AG04450 (cell line): ENCODE results near the gene PPT2. TPM values are rescaled to one million over a fixed set of nuclear protein-coding genes. Genes with fewer than 3 reads are reported as not detected.
"Not testable (repeated sequence)": the region's sequence is repeated elsewhere in the genome, so short reads cannot be mapped to it uniquely, and the experiment has no call there.

Source experiments
- CTCF ChIA-PET: fragments of 300-600, 350-600 bp; formaldehyde crosslinking; extraction: SDS; loops from one replicate; lab custom pipeline; 2022; ENCODE audit warnings: antibody characterized with exemption, inconsistent platforms; lab: Charles Lee
- POLR2A ChIA-PET: fragments of 350-600 bp; formaldehyde crosslinking; extraction: SDS; loops from one replicate; lab custom pipeline; 2021; ENCODE audit warnings: antibody characterized with exemption, inconsistent platforms; lab: Yijun Ruan, JAX
- DNase-seq: peaks from one replicate; pipeline ENCODE4 v3.0.0-alpha.2; 2011; ENCODE audit warnings: low read depth, low spot score
- H3K27ac ChIP-seq: one replicate; pipeline ENCODE4 v1.5.1; 2012; ENCODE audit warnings: low read depth, low read length, control low read depth
- H3K27me3 ChIP-seq: one replicate; pipeline ENCODE4 v1.6.0; 2012; ENCODE audit warnings: low read length; ENCODE audit not compliant: control insufficient read depth, insufficient read depth
- H3K4me3 ChIP-seq: 2 replicates; pipeline ENCODE4 v1.5.1; 2011; ENCODE audit warnings: mild to moderate bottlenecking, low read depth, low read length, control low read depth
- H3K9me3 ChIP-seq: 2 replicates; pipeline ENCODE4 v1.5.1; 2012; ENCODE audit warnings: low read length; ENCODE audit not compliant: control insufficient read depth, insufficient read depth
- CTCF ChIP-seq: IDR thresholded peaks from 2 replicates; pipeline ENCODE4 v1.5.1; 2011; ENCODE audit warnings: low read depth, low read length, control low read depth, inconsistent platforms
- polyA plus RNA-seq: library from polyadenylated mRNA; depleted of rRNA; stranded (reverse); fragments of >200 nt; gene quantifications from 2 replicates; pipeline ENCODE4 v1.2.3, GENCODE V29; 2011

The PPT2 gene
- polyA plus RNA-seq, 1 experiment = 12.6 TPM

GRCh38 chr6:32182555-32182981 lies 28.6 kb downstream of the PPT2 start:
- Histone ChIP-seq H3K9me3 (no peaks in the 10 kb centered on the region), H3K4me3 (no peak overlapping the region), H3K27me3 (no peaks in the 10 kb centered on the region), H3K27ac (no peak overlapping the region)
- DNase-seq = no peak
- CTCF ChIA-PET = interaction anchor here (0.8 kb wide), 1 partner anchor 66 kb away, joined by 3 read pairs; no protein-coding TSS in a partner anchor
- TF ChIP-seq CTCF = no peak
- POLR2A ChIA-PET = no interaction called here

- H3K4me3 ChIP-seq = no peak overlapping the region
- H3K27ac ChIP-seq = no peak overlapping the region
- POLR2A ChIA-PET = no interaction called here
- CTCF ChIA-PET = no interaction called here
- no peaks in the 10 kb centered on the region for H3K9me3 ChIP-seq
- no peaks in the 10 kb centered on the region for H3K27me3 ChIP-seq
- no peak for DNase-seq
- TF ChIP-seq CTCF = no peak
Measured at GRCh38 chr6:32183030-32183429, 29.1 kb downstream of the PPT2 start.

- Histone ChIP-seq H3K27ac (no peak overlapping the region), H3K4me3 (no peak overlapping the region), H3K9me3 (no peaks in the 10 kb centered on the region), H3K27me3 (no peaks in the 10 kb centered on the region)
- ChIA-PET POLR2A (no interaction called here), CTCF (no interaction called here)
- TF ChIP-seq CTCF = no peak
- DNase-seq = no peak
Measured at GRCh38 chr6:32183483-32184083, 29.6 kb downstream of the PPT2 start.

GRCh38 chr6:32184084-32184640 lies 30.2 kb downstream of the PPT2 start, which contains the start of gene AGER:
AGER (minus strand) TSS chr6:32184253; CDS start chr6:32184222, 31 bp downstream.
- Histone ChIP-seq H3K27me3 (no peaks in the 10 kb centered on the region), H3K9me3 (peaks cover under 1% of the 10 kb centered on the region; the same call in 1 of the 2 replicates), H3K4me3 (no peak within 1 kb of the TSS), H3K27ac (no peak within 1 kb of the TSS)
- CTCF ChIA-PET = no interaction called here
- POLR2A ChIA-PET = no interaction called here
- DNase-seq = no peak
- TF ChIP-seq CTCF = no peak

- POLR2A ChIA-PET, H3K9me3 ChIP-seq, H3K4me3 ChIP-seq, H3K27ac ChIP-seq, H3K27me3 ChIP-seq: not testable (repeated sequence)
- DNase-seq = peak; percentile 67
- CTCF ChIA-PET = interaction anchor here (2.1 kb wide), 1 partner anchor 10 kb away, joined by 17 read pairs; no protein-coding TSS in a partner anchor
Measured at GRCh38 chr6:32185681-32186131, 31.8 kb downstream of the PPT2 start.

GRCh38 chr6:32186151-32186840 lies 32.4 kb downstream of the PPT2 start:
- CTCF ChIA-PET = interaction anchor here (2.1 kb wide), 1 partner anchor 9 kb away, joined by 17 read pairs; no protein-coding TSS in a partner anchor
- H3K27me3 ChIP-seq, POLR2A ChIA-PET, H3K4me3 ChIP-seq, DNase-seq, H3K9me3 ChIP-seq: not testable (repeated sequence)
- peak overlapping the region; percentile 31 for H3K27ac ChIP-seq
